PFSK-1 (cell line): ENCODE data around the gene TOP1.

Experiments used
- FOXP2 ChIP-seq: optimal IDR thresholded peaks from 2 replicates; pipeline ENCODE3; 2011; ENCODE audit warnings: borderline replicate concordance, control low read depth, inconsistent platforms; ENCODE audit not compliant: insufficient read depth; ENCODE audit errors: extremely low read length, extremely low read depth
- POLR2AphosphoS5 ChIP-seq: IDR thresholded peaks from 2 replicates; pipeline ENCODE4 v1.6.1; 2012; ENCODE audit warnings: low read depth, mild to moderate bottlenecking, control low read depth, low read length, moderate library complexity
- REST ChIP-seq, 2 experiments: IDR thresholded peaks; 2 replicates each; pipeline versions ENCODE4 v1.6.1 to v1.8.0; 2011 to 2012; ENCODE audit warnings: low read depth in 2 of 2, low read length in 2 of 2, control low read depth in 1 of 2, inconsistent platforms in 1 of 2, mild to moderate bottlenecking in 1 of 2, moderate library complexity in 1 of 2; ENCODE audit not compliant: insufficient read depth in 1 of 2
- SIN3A ChIP-seq: IDR thresholded peaks from 2 replicates; pipeline ENCODE4 v1.6.1; 2012; ENCODE audit warnings: mild to moderate bottlenecking, low read length, moderate library complexity, borderline replicate concordance; ENCODE audit not compliant: insufficient read depth
- TAF1 ChIP-seq: IDR thresholded peaks from 2 replicates; pipeline ENCODE4 v1.6.1; 2012; ENCODE audit warnings: low read length, control low read depth, borderline replicate concordance; ENCODE audit not compliant: insufficient read depth

Gene TOP1

GRCh38 chr20:41047279-41047974 lies 18.8 kb downstream of the TOP1 start:
- TF ChIP-seq REST (IDR thresholded peaks at IDR 0.05; ENCODE audit: insufficient read depth in 1 of 2, low read depth in 2 of 2, low read length in 2 of 2) (no peak), POLR2AphosphoS5 (no peak), FOXP2 (no peak)

GRCh38 chr20:41047975-41048305 lies 19.3 kb downstream of the TOP1 start:
- TF ChIP-seq SIN3A, result no peak
- TF ChIP-seq TAF1, result no peak
- TF ChIP-seq FOXP2, result no peak
- no peak for TF ChIP-seq POLR2AphosphoS5
- TF ChIP-seq REST (IDR thresholded peaks at IDR 0.05; ENCODE audit: insufficient read depth in 1 of 2, low read depth in 2 of 2, low read length in 2 of 2), result no peak

- TF ChIP-seq FOXP2, result no peak
- no peak for TF ChIP-seq POLR2AphosphoS5
- no peak for TF ChIP-seq SIN3A
- TF ChIP-seq REST (IDR thresholded peaks at IDR 0.05; ENCODE audit: insufficient read depth in 1 of 2, low read depth in 2 of 2, low read length in 2 of 2), result no peak
- no peak for TF ChIP-seq TAF1
These were observed 20.1 kb downstream of the TOP1 start for GRCh38 chr20:41048461-41049301.

GRCh38 chr20:41049451-41049850 lies 20.8 kb downstream of the TOP1 start:
- TF ChIP-seq POLR2AphosphoS5, result no peak
- no peak for TF ChIP-seq SIN3A
- no peak for TF ChIP-seq REST (IDR thresholded peaks at IDR 0.05; ENCODE audit: insufficient read depth in 1 of 2, low read depth in 2 of 2, low read length in 2 of 2)
- TF ChIP-seq TAF1, result no peak
- no peak for TF ChIP-seq FOXP2
